Loucy (cell line): ENCODE measurements around the gene CTNNBL1.

ENCODE experiments used
- H2AFZ ChIP-seq: fragments of 200-600 bp; sonication (generic); 2 replicates; pipeline ENCODE4 v1.6.0; 2016; ENCODE audit warnings: antibody characterized with exemption, mild to moderate bottlenecking, low read length, moderate library complexity
- H3F3A ChIP-seq: fragments of 200-600 bp; 2 replicates; pipeline ENCODE4 v1.6.0; 2016; ENCODE audit warnings: antibody characterized with exemption, low read depth, mild to moderate bottlenecking
- H3K27me3 ChIP-seq: fragments of 200-600 bp; sonication (generic); 2 replicates; pipeline ENCODE4 v1.6.1; 2014; ENCODE audit warnings: low read length, mild to moderate bottlenecking; ENCODE audit not compliant: insufficient read depth, poor library complexity, severe bottlenecking
- H3K36me3 ChIP-seq: fragments of 200-600 bp; sonication (generic); 2 replicates; pipeline ENCODE4 v1.6.1; 2016; ENCODE audit warnings: low read length; ENCODE audit not compliant: insufficient read depth
- H3K4me1 ChIP-seq: fragments of 200-600 bp; sonication (generic); 2 replicates; pipeline ENCODE4 v1.5.1; 2014; ENCODE audit warnings: low read length, mild to moderate bottlenecking; ENCODE audit not compliant: insufficient read depth, poor library complexity, severe bottlenecking
- H3K4me2 ChIP-seq: fragments of 200-600 bp; sonication (generic); 2 replicates; pipeline ENCODE4 v1.6.0; 2014; ENCODE audit warnings: antibody characterized with exemption, low read length, low read depth, mild to moderate bottlenecking; ENCODE audit not compliant: poor library complexity, severe bottlenecking
- H3K4me3 ChIP-seq: fragments of 200-600 bp; sonication (generic); 2 replicates; pipeline ENCODE4 v1.5.1; 2014; ENCODE audit warnings: low read length, mild to moderate bottlenecking, mixed read lengths; ENCODE audit not compliant: poor library complexity, severe bottlenecking
- H3K79me2 ChIP-seq: fragments of 200-600 bp; sonication (generic); 2 replicates; pipeline ENCODE4 v1.6.1; 2014; ENCODE audit warnings: low read length; ENCODE audit not compliant: insufficient read depth
- H3K9ac ChIP-seq: fragments of 200-600 bp; sonication (generic); 2 replicates; pipeline ENCODE4 v1.6.0; 2014; ENCODE audit warnings: mild to moderate bottlenecking, low read depth, low read length, moderate library complexity; ENCODE audit not compliant: poor library complexity, severe bottlenecking
- H3K9me2 ChIP-seq: fragments of 200-600 bp; sonication (generic); replicated peaks from 2 replicates; pipeline ENCODE4 v1.6.1; 2016; ENCODE audit warnings: low read depth, low read length, mixed read lengths
- H3K9me3 ChIP-seq: fragments of 200-600 bp; sonication (generic); 2 replicates; pipeline ENCODE4 v1.6.1; 2014; ENCODE audit warnings: mild to moderate bottlenecking, antibody characterized with exemption, low read length, low read depth; ENCODE audit not compliant: insufficient read depth
- H4K20me1 ChIP-seq: fragments of 200-600 bp; sonication (generic); 2 replicates; pipeline ENCODE4 v1.6.0; 2014; ENCODE audit warnings: antibody characterized with exemption, low read length, mild to moderate bottlenecking; ENCODE audit not compliant: insufficient read depth, poor library complexity, severe bottlenecking
- EZH2phosphoT487 ChIP-seq: fragments of 200-600 bp; IDR thresholded peaks from 2 replicates; pipeline ENCODE4 v1.6.1; 2018; ENCODE audit warnings: antibody characterized with exemption, mild to moderate bottlenecking, moderate library complexity, borderline replicate concordance
- TF ChIP-seq, protein P1 (sequence below): fragments of 200-600 bp; sonication (generic); conservative IDR thresholded peaks from 2 replicates; pipeline ENCODE4 v1.5.1; 2014; ENCODE audit warnings: mild to moderate bottlenecking, antibody characterized with exemption, low read length

CTNNBL1 gene

DNA sequence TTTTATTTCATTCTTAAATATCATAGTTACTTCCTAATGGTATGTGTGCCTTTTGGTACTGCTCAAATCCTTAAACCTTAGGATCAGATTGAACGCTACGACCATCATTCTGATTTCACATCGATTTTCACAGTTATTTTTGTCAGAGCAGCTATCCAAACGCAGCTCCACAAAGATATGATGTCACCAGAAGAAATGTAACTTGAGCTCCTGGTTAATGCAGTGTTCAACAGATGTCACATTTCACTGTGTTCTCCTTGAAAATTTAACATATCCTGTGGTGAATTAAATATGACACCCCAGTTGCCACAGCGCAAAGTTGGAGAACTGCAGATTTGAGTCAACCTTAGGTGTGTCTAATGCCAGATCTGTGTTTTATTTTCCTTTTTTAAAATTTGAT is 81.4 kb downstream of the CTNNBL1 start:
- no peaks in the 10 kb centered on the region for H3K79me2 ChIP-seq
- no peaks in the 10 kb centered on the region for H3K9me2 ChIP-seq
- H3K9ac ChIP-seq, result no peak overlapping the region
- H2AFZ ChIP-seq, result no peak overlapping the region
- H3K4me1 ChIP-seq, result no peaks in the 10 kb centered on the region
- TF ChIP-seq, protein P1, sequence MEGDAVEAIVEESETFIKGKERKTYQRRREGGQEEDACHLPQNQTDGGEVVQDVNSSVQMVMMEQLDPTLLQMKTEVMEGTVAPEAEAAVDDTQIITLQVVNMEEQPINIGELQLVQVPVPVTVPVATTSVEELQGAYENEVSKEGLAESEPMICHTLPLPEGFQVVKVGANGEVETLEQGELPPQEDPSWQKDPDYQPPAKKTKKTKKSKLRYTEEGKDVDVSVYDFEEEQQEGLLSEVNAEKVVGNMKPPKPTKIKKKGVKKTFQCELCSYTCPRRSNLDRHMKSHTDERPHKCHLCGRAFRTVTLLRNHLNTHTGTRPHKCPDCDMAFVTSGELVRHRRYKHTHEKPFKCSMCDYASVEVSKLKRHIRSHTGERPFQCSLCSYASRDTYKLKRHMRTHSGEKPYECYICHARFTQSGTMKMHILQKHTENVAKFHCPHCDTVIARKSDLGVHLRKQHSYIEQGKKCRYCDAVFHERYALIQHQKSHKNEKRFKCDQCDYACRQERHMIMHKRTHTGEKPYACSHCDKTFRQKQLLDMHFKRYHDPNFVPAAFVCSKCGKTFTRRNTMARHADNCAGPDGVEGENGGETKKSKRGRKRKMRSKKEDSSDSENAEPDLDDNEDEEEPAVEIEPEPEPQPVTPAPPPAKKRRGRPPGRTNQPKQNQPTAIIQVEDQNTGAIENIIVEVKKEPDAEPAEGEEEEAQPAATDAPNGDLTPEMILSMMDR, result no peak
- no peak for TF ChIP-seq EZH2phosphoT487
- H3F3A ChIP-seq, result no peaks in the 10 kb centered on the region
- peaks cover 74% of the 10 kb centered on the region; the same call in 1 of the 2 replicates for H3K36me3 ChIP-seq
- H3K9me3 ChIP-seq, result no peaks in the 10 kb centered on the region
- H4K20me1 ChIP-seq, result no peaks in the 10 kb centered on the region
- H3K4me3 ChIP-seq, result no peak overlapping the region
- no peak overlapping the region for H3K4me2 ChIP-seq
- no peaks in the 10 kb centered on the region for H3K27me3 ChIP-seq

DNA sequence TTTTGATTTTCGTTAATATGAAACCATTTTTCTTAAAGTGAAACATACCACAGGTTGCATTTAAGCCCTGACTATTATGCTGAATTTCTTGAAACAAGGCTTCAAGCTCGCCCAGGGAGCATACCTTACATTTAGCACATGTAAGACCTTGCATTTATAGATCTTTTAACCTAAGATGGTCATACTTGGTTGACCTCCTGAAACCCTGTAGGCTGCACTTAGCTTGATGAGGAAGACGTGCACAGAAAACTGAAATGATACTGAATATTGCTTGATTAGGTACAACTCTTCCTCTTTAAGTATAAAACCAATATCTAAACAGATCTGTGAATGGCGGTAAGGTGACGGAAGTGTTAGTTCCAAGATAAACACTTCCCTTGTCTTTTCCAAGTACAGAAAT is 82.2 kb downstream of the CTNNBL1 start:
- Histone ChIP-seq H3K27me3 (no peaks in the 10 kb centered on the region), H2AFZ (no peak overlapping the region), H4K20me1 (no peaks in the 10 kb centered on the region), H3K4me1 (no peaks in the 10 kb centered on the region), H3K9ac (no peak overlapping the region), H3K9me3 (no peaks in the 10 kb centered on the region), H3F3A (no peaks in the 10 kb centered on the region), H3K79me2 (no peaks in the 10 kb centered on the region), H3K4me2 (no peak overlapping the region), H3K9me2 (no peaks in the 10 kb centered on the region), H3K4me3 (no peak overlapping the region), H3K36me3 (peaks cover 73% of the 10 kb centered on the region; the same call in 1 of the 2 replicates)
- TF ChIP-seq EZH2phosphoT487, result no peak
- TF ChIP-seq, protein P1, result no peak

DNA sequence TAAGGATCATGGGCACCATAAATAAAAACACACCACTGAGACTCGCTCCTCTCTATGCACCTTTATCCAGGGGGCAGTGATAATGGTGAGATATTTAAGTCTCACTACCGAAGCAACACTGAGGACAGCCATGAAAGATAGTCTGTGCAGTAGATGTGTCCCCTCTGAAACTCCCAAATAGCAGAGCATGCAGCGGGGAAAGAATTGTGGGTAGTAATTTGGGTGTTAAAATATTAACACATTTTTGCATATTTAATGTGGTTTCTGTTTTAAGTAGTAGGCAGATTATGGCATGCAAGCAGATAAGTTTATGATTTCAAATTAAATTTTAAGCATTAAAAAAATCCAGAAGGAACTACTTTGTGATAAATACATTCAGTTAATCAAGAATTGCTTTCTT is 82.7 kb downstream of the CTNNBL1 start:
- Histone ChIP-seq H3K36me3 (peaks cover 71% of the 10 kb centered on the region; the same call in 1 of the 2 replicates), H3K4me1 (no peaks in the 10 kb centered on the region)
- TF ChIP-seq, protein P1, result no peak
- no peak for TF ChIP-seq EZH2phosphoT487

More for the DNA sequence above, 82.7 kb downstream of the CTNNBL1 start:
- no peaks in the 10 kb centered on the region for H3K9me3 ChIP-seq
- no peak overlapping the region for H3K9ac ChIP-seq
- H2AFZ ChIP-seq, result no peak overlapping the region
- H3K79me2 ChIP-seq, result no peaks in the 10 kb centered on the region
- H3K9me2 ChIP-seq, result no peaks in the 10 kb centered on the region
- H4K20me1 ChIP-seq, result no peaks in the 10 kb centered on the region
- no peak overlapping the region for H3K4me2 ChIP-seq
- H3K4me3 ChIP-seq, result no peak overlapping the region
- H3F3A ChIP-seq, result no peaks in the 10 kb centered on the region
- H3K27me3 ChIP-seq, result no peaks in the 10 kb centered on the region
